Breast epithelium (tissue), 3 donors: ENCODE data around the gene ZNG1C.
"Not testable (repeated sequence)": the region's sequence is repeated elsewhere in the genome, so short reads cannot be mapped to it uniquely, and the experiment has no call there.

Experiments used
- POLR2A ChIP-seq: fragments of 450-650 bp; IDR thresholded peaks from one replicate; pipeline ENCODE4 v1.6.1; 2016; ENCODE audit warnings: antibody characterized with exemption, mild to moderate bottlenecking, moderate library complexity
- POLR2AphosphoS5 ChIP-seq, 3 donors: sonication (generic); formaldehyde crosslinking; IDR thresholded peaks; one replicate each; pipeline ENCODE4 v1.6.1; 2017; ENCODE audit warnings: antibody characterized with exemption in 3 of 3
- TF ChIP-seq, protein P1 (sequence below), 3 donors: fragments of 450-650 bp; IDR thresholded peaks; one replicate each; pipeline ENCODE4 v1.5.1; 2016 to 2017; ENCODE audit warnings: antibody characterized with exemption in 3 of 3, mild to moderate bottlenecking in 3 of 3, moderate library complexity in 3 of 3

DNA sequence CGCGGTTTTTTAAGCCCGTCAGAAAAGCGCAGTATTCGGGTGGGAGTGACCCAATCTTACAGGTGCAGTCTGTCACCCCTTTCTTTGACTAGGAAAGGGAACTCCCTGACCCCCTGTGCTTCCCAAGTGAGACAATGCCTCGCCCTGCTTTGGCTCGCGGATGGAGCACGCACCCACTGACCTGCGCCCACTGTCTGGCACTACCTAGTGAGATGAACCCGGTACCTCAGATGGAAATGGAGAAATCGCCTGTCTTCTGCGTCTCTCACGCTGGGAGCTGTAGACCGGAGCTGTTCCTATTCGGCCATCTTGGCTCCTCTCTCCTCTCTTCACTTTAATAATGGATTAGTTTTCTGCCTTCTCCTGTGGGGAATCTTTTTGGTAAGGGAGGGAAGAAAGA is 39.3 kb downstream of the ZNG1C start:
- TF ChIP-seq, protein P1, sequence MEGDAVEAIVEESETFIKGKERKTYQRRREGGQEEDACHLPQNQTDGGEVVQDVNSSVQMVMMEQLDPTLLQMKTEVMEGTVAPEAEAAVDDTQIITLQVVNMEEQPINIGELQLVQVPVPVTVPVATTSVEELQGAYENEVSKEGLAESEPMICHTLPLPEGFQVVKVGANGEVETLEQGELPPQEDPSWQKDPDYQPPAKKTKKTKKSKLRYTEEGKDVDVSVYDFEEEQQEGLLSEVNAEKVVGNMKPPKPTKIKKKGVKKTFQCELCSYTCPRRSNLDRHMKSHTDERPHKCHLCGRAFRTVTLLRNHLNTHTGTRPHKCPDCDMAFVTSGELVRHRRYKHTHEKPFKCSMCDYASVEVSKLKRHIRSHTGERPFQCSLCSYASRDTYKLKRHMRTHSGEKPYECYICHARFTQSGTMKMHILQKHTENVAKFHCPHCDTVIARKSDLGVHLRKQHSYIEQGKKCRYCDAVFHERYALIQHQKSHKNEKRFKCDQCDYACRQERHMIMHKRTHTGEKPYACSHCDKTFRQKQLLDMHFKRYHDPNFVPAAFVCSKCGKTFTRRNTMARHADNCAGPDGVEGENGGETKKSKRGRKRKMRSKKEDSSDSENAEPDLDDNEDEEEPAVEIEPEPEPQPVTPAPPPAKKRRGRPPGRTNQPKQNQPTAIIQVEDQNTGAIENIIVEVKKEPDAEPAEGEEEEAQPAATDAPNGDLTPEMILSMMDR (IDR thresholded peaks at IDR 0.05): not testable (repeated sequence)
- TF ChIP-seq POLR2A; POLR2AphosphoS5 (IDR thresholded peaks at IDR 0.05): not testable (repeated sequence)
